Measurements from ENCODE around the gene ALK.

The ALK gene

DNA sequence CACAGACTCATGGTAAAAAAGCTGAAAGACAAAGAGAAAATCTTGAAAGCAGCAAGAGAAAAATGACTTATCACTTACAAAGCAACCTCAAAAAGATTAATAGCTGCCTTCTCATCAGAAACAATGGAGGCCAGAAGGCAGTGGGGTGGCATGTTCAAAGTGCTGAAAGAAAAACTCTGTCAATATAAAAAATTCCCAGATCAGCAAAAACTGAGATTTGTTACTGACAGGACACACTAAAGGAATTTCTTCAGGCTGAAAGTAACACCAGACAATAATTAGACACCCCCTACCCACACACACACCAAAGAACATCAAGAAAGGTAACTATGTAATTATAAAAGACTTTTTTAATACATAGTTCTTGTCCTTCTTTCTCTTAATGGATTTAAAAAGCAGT lies 495.0 kb downstream of the ALK start:
- ATAC-seq (ENCODE audit: insufficient read depth, low read depth) (no peak), DNase-seq (no peak)
- Histone ChIP-seq H3K36me3 (ENCODE audit: insufficient read depth, low read length) (no peaks in the 10 kb centered on the region), H3K79me2 (ENCODE audit: insufficient read depth, low read length) (no peaks in the 10 kb centered on the region), H3K4me2 (ENCODE audit: insufficient read depth, low read length) (no peak overlapping the region), H3K27ac (ENCODE audit: low read length) (no peak overlapping the region), H4K20me1 (ENCODE audit: insufficient read depth, low read length) (no peaks in the 10 kb centered on the region), H2AFZ (ENCODE audit: low read depth, low read length) (no peak overlapping the region), H3K9me3 (ENCODE audit: insufficient read depth, low read length, severe bottlenecking) (no peaks in the 10 kb centered on the region), H3K4me1 (ENCODE audit: insufficient read depth, low read length) (no peaks in the 10 kb centered on the region), H3K4me3 (ENCODE audit: low read depth in 1 of 2, low read length in 2 of 2) (no peak overlapping the region), H3K9ac (ENCODE audit: low read depth, low read length) (no peak overlapping the region), H3K27me3 (ENCODE audit: insufficient read depth, low read length, poor library complexity) (peaks cover 10% of the 10 kb centered on the region)
- TF ChIP-seq EZH2 (IDR thresholded peaks at IDR 0.05; ENCODE audit: borderline replicate concordance, low read depth, low read length, severe bottlenecking) = no peak
- TF ChIP-seq, protein P1, sequence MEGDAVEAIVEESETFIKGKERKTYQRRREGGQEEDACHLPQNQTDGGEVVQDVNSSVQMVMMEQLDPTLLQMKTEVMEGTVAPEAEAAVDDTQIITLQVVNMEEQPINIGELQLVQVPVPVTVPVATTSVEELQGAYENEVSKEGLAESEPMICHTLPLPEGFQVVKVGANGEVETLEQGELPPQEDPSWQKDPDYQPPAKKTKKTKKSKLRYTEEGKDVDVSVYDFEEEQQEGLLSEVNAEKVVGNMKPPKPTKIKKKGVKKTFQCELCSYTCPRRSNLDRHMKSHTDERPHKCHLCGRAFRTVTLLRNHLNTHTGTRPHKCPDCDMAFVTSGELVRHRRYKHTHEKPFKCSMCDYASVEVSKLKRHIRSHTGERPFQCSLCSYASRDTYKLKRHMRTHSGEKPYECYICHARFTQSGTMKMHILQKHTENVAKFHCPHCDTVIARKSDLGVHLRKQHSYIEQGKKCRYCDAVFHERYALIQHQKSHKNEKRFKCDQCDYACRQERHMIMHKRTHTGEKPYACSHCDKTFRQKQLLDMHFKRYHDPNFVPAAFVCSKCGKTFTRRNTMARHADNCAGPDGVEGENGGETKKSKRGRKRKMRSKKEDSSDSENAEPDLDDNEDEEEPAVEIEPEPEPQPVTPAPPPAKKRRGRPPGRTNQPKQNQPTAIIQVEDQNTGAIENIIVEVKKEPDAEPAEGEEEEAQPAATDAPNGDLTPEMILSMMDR (IDR thresholded peaks at IDR 0.05; ENCODE audit: borderline replicate concordance, extremely low read depth, low read length, poor library complexity, severe bottlenecking) = no peak

- Histone ChIP-seq H2AFZ (ENCODE audit: low read depth, low read length) (no peak overlapping the region), H4K20me1 (ENCODE audit: insufficient read depth, low read length) (no peaks in the 10 kb centered on the region), H3K27me3 (ENCODE audit: insufficient read depth, low read length, poor library complexity) (peaks cover 12% of the 10 kb centered on the region), H3K4me3 (ENCODE audit: low read depth in 1 of 2, low read length in 2 of 2) (no peak overlapping the region), H3K9me3 (ENCODE audit: insufficient read depth, low read length, severe bottlenecking) (no peaks in the 10 kb centered on the region), H3K9ac (ENCODE audit: low read depth, low read length) (no peak overlapping the region), H3K36me3 (ENCODE audit: insufficient read depth, low read length) (no peaks in the 10 kb centered on the region), H3K4me1 (ENCODE audit: insufficient read depth, low read length) (no peaks in the 10 kb centered on the region), H3K4me2 (ENCODE audit: insufficient read depth, low read length) (no peak overlapping the region), H3K79me2 (ENCODE audit: insufficient read depth, low read length) (no peaks in the 10 kb centered on the region), H3K27ac (ENCODE audit: low read length) (no peak overlapping the region)
- TF ChIP-seq, protein P1 (IDR thresholded peaks at IDR 0.05; ENCODE audit: borderline replicate concordance, extremely low read depth, low read length, poor library complexity, severe bottlenecking) = no peak
- no peak for TF ChIP-seq EZH2 (IDR thresholded peaks at IDR 0.05; ENCODE audit: borderline replicate concordance, low read depth, low read length, severe bottlenecking)
- no peak for DNase-seq
- no peak for ATAC-seq (ENCODE audit: insufficient read depth, low read depth)
Measured at GRCh38 chr2:29425866-29426265, 495.5 kb downstream of the ALK start.

DNA sequence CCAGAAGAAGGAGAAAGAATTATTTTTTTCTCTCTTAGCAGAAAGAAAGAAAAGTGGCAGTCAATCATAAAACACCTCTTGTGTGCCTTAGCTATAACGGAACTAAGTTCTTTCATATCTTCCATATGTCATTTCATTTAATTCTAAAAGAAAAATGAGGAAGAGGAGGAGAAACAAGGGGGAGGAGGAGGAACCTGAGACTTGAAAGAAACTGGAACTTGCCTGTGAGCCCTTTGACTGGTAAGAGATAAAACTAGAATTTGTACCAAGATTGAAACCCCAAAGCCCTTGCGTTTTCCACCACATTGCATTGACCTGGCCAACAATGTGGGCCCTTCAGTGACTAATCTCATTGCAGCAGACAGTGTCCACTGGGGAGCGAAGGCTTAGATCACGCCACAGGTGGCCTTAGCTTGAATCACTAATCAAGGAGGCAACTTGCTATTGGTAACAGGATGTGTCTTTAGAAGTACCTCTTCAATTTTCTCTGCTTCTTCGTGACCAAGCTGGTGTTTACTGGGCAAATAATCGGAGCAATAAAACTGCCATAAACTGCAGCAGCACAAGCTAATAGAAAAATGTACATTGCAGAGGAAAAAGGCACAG lies 498.2 kb downstream of the ALK start:
- Histone ChIP-seq H3K36me3 (ENCODE audit: insufficient read depth, low read length) (no peaks in the 10 kb centered on the region), H3K27ac (ENCODE audit: low read length) (no peak overlapping the region), H2AFZ (ENCODE audit: low read depth, low read length) (no peak overlapping the region), H3K9ac (ENCODE audit: low read depth, low read length) (no peak overlapping the region), H3K4me2 (ENCODE audit: insufficient read depth, low read length) (no peak overlapping the region), H3K79me2 (ENCODE audit: insufficient read depth, low read length) (no peaks in the 10 kb centered on the region), H4K20me1 (ENCODE audit: insufficient read depth, low read length) (no peaks in the 10 kb centered on the region), H3K4me3 (ENCODE audit: low read depth in 1 of 2, low read length in 2 of 2) (no peak overlapping the region), H3K9me3 (ENCODE audit: insufficient read depth, low read length, severe bottlenecking) (no peaks in the 10 kb centered on the region), H3K27me3 (ENCODE audit: insufficient read depth, low read length, poor library complexity) (peaks cover 13% of the 10 kb centered on the region), H3K4me1 (ENCODE audit: insufficient read depth, low read length) (no peaks in the 10 kb centered on the region)
- DNase-seq = no peak
- no peak for ATAC-seq (ENCODE audit: insufficient read depth, low read depth)
- TF ChIP-seq, protein P1 (IDR thresholded peaks at IDR 0.05; ENCODE audit: borderline replicate concordance, extremely low read depth, low read length, poor library complexity, severe bottlenecking) = no peak
- TF ChIP-seq EZH2 (IDR thresholded peaks at IDR 0.05; ENCODE audit: borderline replicate concordance, low read depth, low read length, severe bottlenecking) = no peak

Measured in DND-41 (cell line).